ENCODE measurements around the gene REC8. TPM values are rescaled to one million over a fixed set of nuclear protein-coding genes. Genes with fewer than 3 reads are reported as not detected.

REC8 gene
- polyA plus RNA-seq, 1 donor (not counting 4 experiments of a cell fraction or from before 2014, with no cell fraction given) = 6.3 TPM

- FAIRE-seq (no peak), DNase-seq (ENCODE audit: low read depth, low spot score) (no peak)
- TF ChIP-seq EZH2 (IDR thresholded peaks at IDR 0.05; ENCODE audit: low read length) = no peak
- TF ChIP-seq, protein P1, sequence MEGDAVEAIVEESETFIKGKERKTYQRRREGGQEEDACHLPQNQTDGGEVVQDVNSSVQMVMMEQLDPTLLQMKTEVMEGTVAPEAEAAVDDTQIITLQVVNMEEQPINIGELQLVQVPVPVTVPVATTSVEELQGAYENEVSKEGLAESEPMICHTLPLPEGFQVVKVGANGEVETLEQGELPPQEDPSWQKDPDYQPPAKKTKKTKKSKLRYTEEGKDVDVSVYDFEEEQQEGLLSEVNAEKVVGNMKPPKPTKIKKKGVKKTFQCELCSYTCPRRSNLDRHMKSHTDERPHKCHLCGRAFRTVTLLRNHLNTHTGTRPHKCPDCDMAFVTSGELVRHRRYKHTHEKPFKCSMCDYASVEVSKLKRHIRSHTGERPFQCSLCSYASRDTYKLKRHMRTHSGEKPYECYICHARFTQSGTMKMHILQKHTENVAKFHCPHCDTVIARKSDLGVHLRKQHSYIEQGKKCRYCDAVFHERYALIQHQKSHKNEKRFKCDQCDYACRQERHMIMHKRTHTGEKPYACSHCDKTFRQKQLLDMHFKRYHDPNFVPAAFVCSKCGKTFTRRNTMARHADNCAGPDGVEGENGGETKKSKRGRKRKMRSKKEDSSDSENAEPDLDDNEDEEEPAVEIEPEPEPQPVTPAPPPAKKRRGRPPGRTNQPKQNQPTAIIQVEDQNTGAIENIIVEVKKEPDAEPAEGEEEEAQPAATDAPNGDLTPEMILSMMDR (optimal IDR thresholded peaks at IDR 0.05 in 1 of 3, IDR thresholded peaks at IDR 0.05 in 1 of 3, conservative IDR thresholded peaks at IDR 0.05 in 1 of 3; ENCODE audit: extremely low read depth in 1 of 3, insufficient read depth in 2 of 3, low read length in 3 of 3) = no peak
- no peak overlapping the region for H3K4me3 ChIP-seq (ENCODE audit: control insufficient read depth in 2 of 3, extremely low read depth in 1 of 3, insufficient read depth in 2 of 3, low read depth in 1 of 3, low read length in 3 of 3)
- H3K9me1 ChIP-seq (ENCODE audit: control insufficient read depth, extremely low read depth, insufficient read depth, low read length) = no peaks in the 10 kb centered on the region
- H4K20me1 ChIP-seq (ENCODE audit: control insufficient read depth, extremely low read depth, insufficient read depth, low read length) = peaks cover 8% of the 10 kb centered on the region
- no peaks in the 10 kb centered on the region for H3K79me2 ChIP-seq (ENCODE audit: control insufficient read depth, insufficient read depth, low read length)
- H3K4me1 ChIP-seq (ENCODE audit: control insufficient read depth, extremely low read depth, insufficient read depth, low read length) = no peaks in the 10 kb centered on the region
- H3K27me3 ChIP-seq (ENCODE audit: control insufficient read depth, extremely low read depth, insufficient read depth, low read length) = no peaks in the 10 kb centered on the region
- no peak overlapping the region for H3K4me2 ChIP-seq (ENCODE audit: control insufficient read depth, extremely low read depth, insufficient read depth, low read depth, low read length)
- no peak overlapping the region for H2AFZ ChIP-seq (ENCODE audit: control insufficient read depth, low read length)
- no peaks in the 10 kb centered on the region for H3K9me3 ChIP-seq (ENCODE audit: control insufficient read depth, low read depth, low read length)
- H3K27ac ChIP-seq (ENCODE audit: control insufficient read depth, insufficient read depth, low read length) = no peak overlapping the region
- no peak overlapping the region for H3K9ac ChIP-seq (ENCODE audit: control insufficient read depth, extremely low read depth, insufficient read depth, low read length)
- dilution Hi-C loops (cut with MboI; ENCODE audit: extremely low pct_ligation_motif_present, low sequenced_read_pairs) = no loop called here
- peaks cover 40 to 53% of the 10 kb centered on the region in 2 experiments for H3K36me3 ChIP-seq (ENCODE audit: control insufficient read depth in 2 of 2, extremely low read depth in 1 of 2, insufficient read depth in 2 of 2, low read length in 2 of 2)
Measured at GRCh38 chr14:24179294-24179960, 7.5 kb downstream of the REC8 start.

- Histone ChIP-seq H4K20me1 (ENCODE audit: control insufficient read depth, extremely low read depth, insufficient read depth, low read length) (peaks cover 8% of the 10 kb centered on the region), H3K27ac (ENCODE audit: control insufficient read depth, insufficient read depth, low read length) (no peak overlapping the region), H3K9me1 (ENCODE audit: control insufficient read depth, extremely low read depth, insufficient read depth, low read length) (no peaks in the 10 kb centered on the region), H2AFZ (ENCODE audit: control insufficient read depth, low read length) (no peak overlapping the region), H3K4me2 (ENCODE audit: control insufficient read depth, extremely low read depth, insufficient read depth, low read depth, low read length) (no peak overlapping the region), H3K4me3 (ENCODE audit: control insufficient read depth in 2 of 3, extremely low read depth in 1 of 3, insufficient read depth in 2 of 3, low read depth in 1 of 3, low read length in 3 of 3) (no peak overlapping the region), H3K9me3 (ENCODE audit: control insufficient read depth, low read depth, low read length) (no peaks in the 10 kb centered on the region), H3K4me1 (ENCODE audit: control insufficient read depth, extremely low read depth, insufficient read depth, low read length) (no peaks in the 10 kb centered on the region), H3K79me2 (ENCODE audit: control insufficient read depth, insufficient read depth, low read length) (no peaks in the 10 kb centered on the region), H3K36me3 (ENCODE audit: control insufficient read depth in 2 of 2, extremely low read depth in 1 of 2, insufficient read depth in 2 of 2, low read length in 2 of 2) (peaks cover 47 to 57% of the 10 kb centered on the region in 2 experiments), H3K9ac (ENCODE audit: control insufficient read depth, extremely low read depth, insufficient read depth, low read length) (no peak overlapping the region), H3K27me3 (ENCODE audit: control insufficient read depth, extremely low read depth, insufficient read depth, low read length) (no peaks in the 10 kb centered on the region)
- TF ChIP-seq EZH2 (IDR thresholded peaks at IDR 0.05; ENCODE audit: low read length) = no peak
- dilution Hi-C loops (cut with MboI; ENCODE audit: extremely low pct_ligation_motif_present, low sequenced_read_pairs) = no loop called here
- DNase-seq (ENCODE audit: low read depth, low spot score) (no peak), FAIRE-seq (no peak)
Measured at GRCh38 chr14:24179961-24180796, 8.3 kb downstream of the REC8 start.

All from keratinocyte (primary cell).